Keratinocyte (primary cell): Measurements from ENCODE around the gene KLHL29. TPM values are rescaled to one million over a fixed set of nuclear protein-coding genes. Genes with fewer than 3 reads are reported as not detected.

Source experiments
- DNase-seq: peaks from one replicate; pipeline ENCODE4 v3.0.0-alpha.2; 2011; ENCODE audit warnings: low read depth, missing footprints, low spot score
- FAIRE-seq: peaks from 2 replicates; lab custom pipeline; 2011; peaks lifted over from hg19 to GRCh38; lab: Jason Lieb, UNC
- H2AFZ ChIP-seq: 2 replicates; pipeline ENCODE4 v1.6.0; 2012; ENCODE audit warnings: low read length, control low read depth, inconsistent platforms; ENCODE audit not compliant: control insufficient read depth
- H3K27ac ChIP-seq: 2 replicates; pipeline ENCODE4 v1.5.1; 2011; ENCODE audit warnings: low read length; ENCODE audit not compliant: control insufficient read depth, insufficient read depth
- H3K27me3 ChIP-seq: 3 replicates; pipeline ENCODE4 v1.6.0; 2011; ENCODE audit warnings: low read length; ENCODE audit not compliant: control insufficient read depth, insufficient read depth; ENCODE audit errors: extremely low read depth
- H3K36me3 ChIP-seq, 2 experiments: 2 replicates in 1 of 2; 3 replicates in 1 of 2; pipeline ENCODE4 v1.5.1; 2011; ENCODE audit warnings: low read length in 2 of 2, mild to moderate bottlenecking in 1 of 2; ENCODE audit not compliant: control insufficient read depth in 2 of 2, insufficient read depth in 2 of 2; ENCODE audit errors: extremely low read depth in 1 of 2
- H3K4me1 ChIP-seq: 3 replicates; pipeline ENCODE4 v1.5.1; 2011; ENCODE audit warnings: low read length; ENCODE audit not compliant: control insufficient read depth, insufficient read depth; ENCODE audit errors: extremely low read depth
- H3K4me2 ChIP-seq: 3 replicates; pipeline ENCODE4 v1.6.0; 2011; ENCODE audit warnings: low read depth, low read length; ENCODE audit not compliant: control insufficient read depth, insufficient read depth; ENCODE audit errors: extremely low read depth
- H3K4me3 ChIP-seq, 3 experiments: fragments of 200-600 bp in 1 of 3; sonication (generic) in 1 of 3; 2 replicates in 2 of 3; 3 replicates in 1 of 3; pipeline ENCODE4 v1.5.1; 2011 to 2016; ENCODE audit warnings: low read length in 3 of 3, mild to moderate bottlenecking in 3 of 3, control low read depth in 2 of 3, inconsistent platforms in 1 of 3, low read depth in 1 of 3, mixed read lengths in 1 of 3, mixed run types in 1 of 3, moderate library complexity in 1 of 3; ENCODE audit not compliant: control insufficient read depth in 2 of 3, insufficient read depth in 2 of 3; ENCODE audit errors: extremely low read depth in 1 of 3
- H3K79me2 ChIP-seq: 2 replicates; pipeline ENCODE4 v1.6.0; 2012; ENCODE audit warnings: low read length; ENCODE audit not compliant: control insufficient read depth, insufficient read depth
- H3K9ac ChIP-seq: 3 replicates; pipeline ENCODE4 v1.6.0; 2011; ENCODE audit warnings: low read length; ENCODE audit not compliant: control insufficient read depth, insufficient read depth; ENCODE audit errors: extremely low read depth
- H3K9me1 ChIP-seq: 3 replicates; pipeline ENCODE4 v1.6.0; 2011; ENCODE audit warnings: low read length; ENCODE audit not compliant: control insufficient read depth, insufficient read depth; ENCODE audit errors: extremely low read depth
- H3K9me3 ChIP-seq: 2 replicates; pipeline ENCODE4 v1.5.1; 2012; ENCODE audit warnings: low read depth, low read length; ENCODE audit not compliant: control insufficient read depth
- H4K20me1 ChIP-seq: 3 replicates; pipeline ENCODE4 v1.6.0; 2011; ENCODE audit warnings: low read length; ENCODE audit not compliant: control insufficient read depth, insufficient read depth; ENCODE audit errors: extremely low read depth
- CTCF ChIP-seq, 3 experiments: IDR thresholded peaks in 1 of 3; conservative IDR thresholded peaks in 1 of 3; optimal IDR thresholded peaks in 1 of 3; 2 replicates in 2 of 3; 3 replicates in 1 of 3; pipeline versions ENCODE3 to v1.5.1; 2011; ENCODE audit warnings: low read length in 3 of 3, mild to moderate bottlenecking in 3 of 3, moderate library complexity in 2 of 3, control low read depth in 1 of 3, inconsistent platforms in 1 of 3; ENCODE audit not compliant: insufficient read depth in 2 of 3; ENCODE audit errors: extremely low read depth in 1 of 3
- EZH2 ChIP-seq: IDR thresholded peaks from one replicate; pipeline ENCODE4 v1.6.1; 2012; ENCODE audit warnings: inconsistent platforms, mild to moderate bottlenecking, low read length, moderate library complexity
- dilution Hi-C: fragments of 300-500 bp; cut with MboI; formaldehyde crosslinking; loops from one replicate; pipeline ENCODE4 v1.7.0; 2020; ENCODE audit warnings: low sequenced_read_pairs; ENCODE audit not compliant: extremely low pct_ligation_motif_present
- polyA plus RNA-seq, 5 experiments: library from polyadenylated mRNA; depleted of rRNA in 3 of 5; stranded (reverse) in 3 of 5; stranded (forward) in 1 of 5; unstranded in 1 of 5; fragments of >200 nt; gene quantifications; 1 replicate in 1 of 5; 2 replicates in 3 of 5; 3 replicates in 1 of 5; pipeline versions ENCODE4 v1.2.1 to v1.2.3, GENCODE V29; 2011 to 2012; ENCODE audit warnings: missing spikeins in 2 of 5, low read depth in 1 of 5, low replicate concordance in 1 of 5

Gene KLHL29
- polyA plus RNA-seq, 1 donor (not counting 4 experiments of a cell fraction or from before 2014, with no cell fraction given): 4.7 TPM

DNA sequence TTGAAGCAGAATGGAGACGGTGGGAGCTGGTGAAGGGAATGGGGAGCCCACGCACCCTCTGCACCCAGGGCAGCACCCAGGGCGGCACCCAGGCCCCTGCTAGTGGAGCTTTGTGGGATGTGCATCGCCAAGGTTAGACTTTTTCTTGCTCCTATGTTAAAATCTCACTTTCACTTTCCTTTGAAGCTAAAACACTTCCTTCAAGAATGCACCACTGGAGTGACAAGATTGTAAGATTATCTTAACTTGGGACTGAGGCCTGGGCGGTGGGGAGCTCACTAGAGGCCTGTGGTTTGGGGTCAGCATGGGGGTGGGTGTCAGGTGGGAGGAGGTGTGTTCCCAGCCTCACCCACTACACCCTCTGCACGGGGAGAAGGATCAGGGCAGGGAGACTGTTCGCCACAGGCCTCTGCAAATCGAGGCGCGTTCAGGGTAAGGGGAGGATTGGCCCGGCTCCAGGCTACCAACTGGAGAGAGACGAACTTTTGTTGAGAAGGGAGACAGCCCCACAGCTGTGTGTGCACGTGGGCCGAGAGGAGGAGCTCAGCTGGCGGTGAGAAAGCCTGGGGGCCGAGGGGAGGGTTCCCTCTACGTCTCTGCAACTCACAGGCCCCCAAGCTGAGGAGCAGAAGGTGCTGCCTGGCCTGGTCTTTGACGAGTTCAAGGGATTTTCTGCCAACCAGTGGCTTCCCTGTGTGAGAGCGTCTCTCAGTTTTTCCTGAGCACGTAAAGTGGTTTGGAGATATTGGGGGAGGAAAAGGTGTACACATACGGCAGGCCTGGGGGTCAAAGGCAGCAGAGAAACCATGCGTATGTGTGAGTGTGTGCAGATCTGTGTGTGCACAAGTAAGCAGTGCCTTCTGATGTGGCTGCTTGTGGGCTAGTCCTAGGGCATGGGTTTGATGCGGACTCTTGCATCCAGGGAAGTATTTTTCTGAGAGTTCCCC, 147.7 kb downstream of the KLHL29 start:
- no peaks in the 10 kb centered on the region for H3K9me3 ChIP-seq
- peaks cover 8% of the 10 kb centered on the region for H4K20me1 ChIP-seq
- H3K36me3 ChIP-seq: no peaks in the 10 kb centered on the region
- no peaks in the 10 kb centered on the region for H3K79me2 ChIP-seq
- peak overlapping the region; percentile 19 for H3K9ac ChIP-seq
- peaks cover 33% of the 10 kb centered on the region for H3K4me1 ChIP-seq
- no peak overlapping the region for H3K27ac ChIP-seq
- H3K27me3 ChIP-seq: no peaks in the 10 kb centered on the region
- dilution Hi-C loops: no loop called here
- H2AFZ ChIP-seq: peak overlapping the region; percentile 70
- peak overlapping the region; percentile 77 for H3K4me2 ChIP-seq
- FAIRE-seq (no peak), DNase-seq (no peak)
- H3K4me3 ChIP-seq: peak overlapping the region in 2 of 3 experiments; percentile 36 to 50
- TF ChIP-seq EZH2 (no peak), CTCF (optimal IDR thresholded peaks at IDR 0.05 in 1 of 3, IDR thresholded peaks at IDR 0.05 in 1 of 3, conservative IDR thresholded peaks at IDR 0.05 in 1 of 3; ENCODE audit: extremely low read depth in 1 of 3, insufficient read depth in 2 of 3, low read length in 3 of 3) (no peak)
- peaks cover 3% of the 10 kb centered on the region for H3K9me1 ChIP-seq

DNA sequence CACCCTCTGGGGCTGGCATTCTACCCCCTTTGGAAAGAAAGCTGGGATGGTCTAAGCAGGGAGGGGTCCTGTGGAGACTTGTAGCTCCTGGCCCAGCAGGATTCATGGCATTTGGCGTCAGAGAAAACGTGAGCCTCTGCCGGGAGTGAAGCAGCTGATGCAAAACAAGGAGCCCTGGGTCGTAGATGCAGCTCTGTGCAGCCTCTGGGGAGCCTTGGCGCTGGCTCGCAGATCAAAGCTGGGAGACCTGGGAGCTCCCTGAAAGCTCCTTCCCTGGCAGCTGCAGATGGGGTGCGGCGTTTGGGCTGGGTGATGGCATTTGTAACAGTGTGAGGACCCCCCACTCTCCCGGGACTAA, 148.3 kb downstream of the KLHL29 start:
- H3K4me3 ChIP-seq: no peak overlapping the region
- no peaks in the 10 kb centered on the region for H3K79me2 ChIP-seq
- H2AFZ ChIP-seq: no peak overlapping the region
- H4K20me1 ChIP-seq: peaks cover 13% of the 10 kb centered on the region
- H3K4me2 ChIP-seq: peak overlapping the region; percentile 77
- H3K36me3 ChIP-seq: no peaks in the 10 kb centered on the region
- peaks cover 36% of the 10 kb centered on the region for H3K4me1 ChIP-seq
- peaks cover 3% of the 10 kb centered on the region for H3K9me1 ChIP-seq
- H3K9me3 ChIP-seq: no peaks in the 10 kb centered on the region
- no peak overlapping the region for H3K27ac ChIP-seq
- FAIRE-seq (no peak), DNase-seq (no peak)
- H3K9ac ChIP-seq: no peak overlapping the region
- dilution Hi-C loops: no loop called here
- H3K27me3 ChIP-seq: no peaks in the 10 kb centered on the region
- TF ChIP-seq EZH2 (no peak), CTCF (optimal IDR thresholded peaks at IDR 0.05 in 1 of 3, IDR thresholded peaks at IDR 0.05 in 1 of 3, conservative IDR thresholded peaks at IDR 0.05 in 1 of 3; ENCODE audit: extremely low read depth in 1 of 3, insufficient read depth in 2 of 3, low read length in 3 of 3) (no peak)
